Colonic mucosa (tissue), 4 donors: ENCODE data around the gene PSMC4. TPM values are rescaled to one million over a fixed set of nuclear protein-coding genes. Genes with fewer than 3 reads are reported as not detected.

Experiments
- DNase-seq: peaks from one replicate; pipeline ENCODE4 v3.0.0-alpha.2; 2020
- H3K27ac ChIP-seq: fragments of 200-600 bp; one replicate; pipeline ENCODE4 v1.8.0; 2021
- H3K27me3 ChIP-seq: fragments of 200-600 bp; one replicate; pipeline ENCODE4 v1.8.0; 2021
- H3K36me3 ChIP-seq: fragments of 200-600 bp; one replicate; pipeline ENCODE4 v1.8.0; 2021
- H3K4me1 ChIP-seq: fragments of 200-600 bp; one replicate; pipeline ENCODE4 v1.8.0; 2021; ENCODE audit warnings: mild to moderate bottlenecking
- H3K4me3 ChIP-seq: fragments of 200-600 bp; one replicate; pipeline ENCODE4 v1.8.0; 2021
- H3K9ac ChIP-seq, 2 donors: one replicate each; pipeline ENCODE4 v1.7.0; 2013; ENCODE audit warnings: control low read depth in 2 of 2, low read depth in 2 of 2, low read length in 2 of 2
- H3K9me3 ChIP-seq: fragments of 200-600 bp; one replicate; pipeline ENCODE4 v1.8.0; 2021
- intact Hi-C: fragments of 100-400 bp; cut with DNase I; formaldehyde crosslinking; loops from one replicate; pipeline ENCODE4 v1.14.1; 2022
- total RNA-seq, 2 donors: library from RNA; stranded (reverse); fragmentation: NEBNext Ultra II Directional in 1 of 2; extraction: Animal tissue kit (Norgen Biotek cat#: 25700) in 1 of 2; gene quantifications; one replicate each; pipeline ENCODE4 v1.2.1, GENCODE V29; 2021
- TF ChIP-seq, protein P1 (sequence below): fragments of 200-600 bp; IDR thresholded peaks from one replicate; pipeline ENCODE4 v1.8.0; 2022; ENCODE audit warnings: antibody characterized with exemption, mild to moderate bottlenecking
- donor health status: healthy.
- donor health status: DM: no; HTN: no; CAD: no.
- donor health status: DM: no; HTN: no; CAD: no.

Gene PSMC4
- total RNA-seq, 2 donors from 2014 or later, result 87.3 to 143 TPM

DNA sequence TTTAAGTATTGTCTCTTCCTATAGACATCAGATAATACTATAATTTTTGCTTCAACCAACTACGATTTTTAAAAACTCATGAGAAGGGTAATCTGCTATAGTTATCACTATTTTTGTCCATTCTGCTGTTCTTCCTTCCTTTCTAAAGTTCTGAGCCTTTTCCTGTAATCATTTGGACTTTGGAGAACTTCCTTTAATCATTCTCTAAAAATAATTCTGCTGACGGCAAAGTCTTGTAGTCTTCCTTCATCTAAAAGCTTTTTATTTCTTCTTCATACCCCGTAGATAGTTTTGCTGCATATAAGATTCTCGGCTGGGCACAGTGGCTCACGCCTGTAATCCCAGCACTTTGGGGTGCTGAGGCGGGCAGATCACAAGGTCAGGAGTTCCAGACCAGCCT lies 31.4 kb upstream of the PSMC4 start:
- DNase-seq, result no peak
- Histone ChIP-seq H3K4me3 (no peak overlapping the region), H3K9me3 (no peaks in the 10 kb centered on the region), H3K27ac (no peak overlapping the region), H3K36me3 (no peaks in the 10 kb centered on the region), H3K9ac (no peak overlapping the region), H3K4me1 (peaks cover 13% of the 10 kb centered on the region), H3K27me3 (no peaks in the 10 kb centered on the region)
- TF ChIP-seq, protein P1, sequence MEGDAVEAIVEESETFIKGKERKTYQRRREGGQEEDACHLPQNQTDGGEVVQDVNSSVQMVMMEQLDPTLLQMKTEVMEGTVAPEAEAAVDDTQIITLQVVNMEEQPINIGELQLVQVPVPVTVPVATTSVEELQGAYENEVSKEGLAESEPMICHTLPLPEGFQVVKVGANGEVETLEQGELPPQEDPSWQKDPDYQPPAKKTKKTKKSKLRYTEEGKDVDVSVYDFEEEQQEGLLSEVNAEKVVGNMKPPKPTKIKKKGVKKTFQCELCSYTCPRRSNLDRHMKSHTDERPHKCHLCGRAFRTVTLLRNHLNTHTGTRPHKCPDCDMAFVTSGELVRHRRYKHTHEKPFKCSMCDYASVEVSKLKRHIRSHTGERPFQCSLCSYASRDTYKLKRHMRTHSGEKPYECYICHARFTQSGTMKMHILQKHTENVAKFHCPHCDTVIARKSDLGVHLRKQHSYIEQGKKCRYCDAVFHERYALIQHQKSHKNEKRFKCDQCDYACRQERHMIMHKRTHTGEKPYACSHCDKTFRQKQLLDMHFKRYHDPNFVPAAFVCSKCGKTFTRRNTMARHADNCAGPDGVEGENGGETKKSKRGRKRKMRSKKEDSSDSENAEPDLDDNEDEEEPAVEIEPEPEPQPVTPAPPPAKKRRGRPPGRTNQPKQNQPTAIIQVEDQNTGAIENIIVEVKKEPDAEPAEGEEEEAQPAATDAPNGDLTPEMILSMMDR, result no peak
- intact Hi-C loops, result no loop called here

DNA sequence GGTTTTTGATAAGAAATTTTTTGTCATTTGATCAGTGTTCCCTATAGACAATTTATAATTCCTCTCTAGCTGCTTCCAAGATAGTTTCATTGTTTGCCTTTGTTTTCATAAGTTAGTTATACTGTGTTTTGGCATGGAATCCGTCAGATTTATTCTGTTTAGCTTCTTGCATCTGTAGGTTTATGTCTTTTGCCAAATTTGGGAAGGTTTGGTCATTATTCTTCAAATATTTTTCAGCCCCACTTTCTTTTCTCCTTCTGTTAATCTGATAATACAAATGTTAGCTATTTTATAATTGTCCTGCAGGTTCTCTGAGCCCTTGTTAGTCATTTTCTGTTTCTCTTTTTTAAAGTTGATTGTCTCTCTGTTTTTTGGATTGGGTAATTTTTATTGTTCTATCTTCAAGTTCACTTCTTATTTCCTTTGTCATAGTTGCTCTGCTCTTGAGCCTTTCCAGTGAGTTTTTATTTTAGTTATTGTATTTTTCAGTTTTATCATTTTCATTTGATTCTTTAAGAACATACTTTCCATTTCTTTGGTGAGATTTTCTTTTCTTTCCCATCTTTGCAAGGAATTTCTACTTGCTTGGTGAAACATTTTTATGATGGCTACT lies 30.6 kb upstream of the PSMC4 start:
- peaks cover 12% of the 10 kb centered on the region for H3K4me1 ChIP-seq
- no peaks in the 10 kb centered on the region for H3K27me3 ChIP-seq
- TF ChIP-seq, protein P1, result no peak
- H3K27ac ChIP-seq, result no peak overlapping the region
- no peaks in the 10 kb centered on the region for H3K36me3 ChIP-seq
- H3K9me3 ChIP-seq, result no peaks in the 10 kb centered on the region
- DNase-seq, result no peak
- intact Hi-C loops, result no loop called here
- no peak overlapping the region for H3K4me3 ChIP-seq
- H3K9ac ChIP-seq, result no peak overlapping the region

DNA sequence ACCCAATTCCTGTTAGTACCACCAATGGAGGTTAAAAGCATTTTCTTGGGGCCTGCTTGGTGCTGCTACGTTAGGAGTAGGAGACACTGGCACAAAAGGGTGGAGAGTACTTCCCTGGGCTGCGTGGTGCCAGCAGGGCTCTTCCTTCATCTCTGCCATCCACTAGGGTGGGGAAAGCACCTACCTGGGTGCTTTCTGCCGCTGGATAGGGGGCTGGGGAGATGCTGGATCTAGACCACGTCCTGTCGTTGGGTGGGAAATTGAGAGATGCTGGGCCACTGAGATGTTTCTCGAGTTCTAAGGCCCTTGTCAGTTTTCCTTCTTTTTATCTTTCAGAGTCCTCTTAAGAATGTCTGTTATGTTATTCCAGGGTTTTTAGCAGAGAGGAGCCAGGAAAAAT lies 29.8 kb upstream of the PSMC4 start:
- Histone ChIP-seq H3K27me3 (no peaks in the 10 kb centered on the region), H3K9me3 (no peaks in the 10 kb centered on the region), H3K4me3 (no peak overlapping the region), H3K36me3 (no peaks in the 10 kb centered on the region), H3K9ac (peak overlapping the region in 1 of 2 donors; percentile 73), H3K4me1 (peaks cover 8% of the 10 kb centered on the region), H3K27ac (peak overlapping the region; percentile 77)
- intact Hi-C loops, result no loop called here
- no peak for DNase-seq
- TF ChIP-seq, protein P1, result no peak

DNA sequence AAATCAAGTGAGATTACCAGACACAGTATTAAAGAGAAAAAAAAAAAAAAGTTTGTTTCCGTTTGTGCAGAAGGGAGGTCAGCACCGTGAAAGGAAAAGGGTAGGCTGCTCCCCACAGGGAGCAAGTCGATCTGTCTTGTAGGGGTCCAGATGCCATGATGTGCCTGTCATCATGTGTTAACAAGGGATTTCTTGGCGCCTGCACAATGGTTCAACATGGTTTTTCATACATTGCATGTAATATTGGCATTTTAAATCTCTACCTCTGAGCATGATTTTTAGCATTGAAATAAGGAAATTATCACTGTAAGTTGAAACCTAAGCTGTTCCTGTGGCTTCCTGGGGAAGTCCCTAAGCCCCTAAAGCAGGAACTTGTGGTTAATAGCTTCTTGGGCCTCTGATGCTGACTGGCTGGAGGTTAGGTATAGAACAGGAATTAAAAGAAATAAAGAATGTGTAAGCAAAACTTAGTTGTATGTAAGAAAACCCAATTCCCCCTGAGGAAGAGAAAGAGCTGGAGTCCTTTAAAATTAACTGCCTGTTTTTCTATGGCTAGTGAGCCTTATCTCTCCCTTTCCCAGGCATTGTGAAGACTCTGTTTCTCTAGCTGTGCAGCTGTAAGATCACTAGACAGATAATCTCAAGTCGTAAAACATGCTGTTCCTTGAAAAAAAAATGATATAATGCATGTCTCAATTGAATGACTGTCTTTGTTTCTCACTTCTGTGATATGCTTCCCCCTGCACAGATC lies 29.2 kb upstream of the PSMC4 start:
- Histone ChIP-seq H3K4me1 (peaks cover 8% of the 10 kb centered on the region), H3K27me3 (no peaks in the 10 kb centered on the region), H3K36me3 (no peaks in the 10 kb centered on the region), H3K27ac (peak overlapping the region; percentile 77), H3K9me3 (no peaks in the 10 kb centered on the region), H3K9ac (peak overlapping the region in 1 of 2 donors; percentile 73), H3K4me3 (no peak overlapping the region)
- TF ChIP-seq, protein P1, result no peak
- no peak for DNase-seq
- intact Hi-C loops, result no loop called here

DNA sequence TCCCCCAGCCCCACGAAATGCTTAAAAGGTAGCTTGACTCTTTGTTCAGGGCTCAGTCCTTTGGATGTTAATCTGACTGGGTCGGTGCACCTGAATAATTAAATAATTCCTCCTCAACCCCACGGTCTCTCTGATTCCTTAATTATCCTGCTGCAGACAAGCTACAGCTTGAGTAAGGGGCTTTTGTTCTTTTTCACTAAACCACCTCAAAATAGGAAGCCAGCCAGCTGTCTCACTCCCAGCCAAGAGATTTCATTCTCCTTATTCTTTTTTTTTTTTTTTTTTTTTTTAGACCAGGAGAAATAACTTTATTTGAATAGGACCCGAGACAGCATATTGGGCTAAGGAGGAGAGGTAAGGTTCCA lies 28.6 kb upstream of the PSMC4 start:
- Histone ChIP-seq H3K27me3 (no peaks in the 10 kb centered on the region), H3K4me1 (peaks cover 8% of the 10 kb centered on the region), H3K9ac (peak overlapping the region in 1 of 2 donors; percentile 73), H3K4me3 (no peak overlapping the region), H3K36me3 (no peaks in the 10 kb centered on the region), H3K9me3 (no peaks in the 10 kb centered on the region), H3K27ac (peak overlapping the region; percentile 77)
- no peak for DNase-seq
- TF ChIP-seq, protein P1, result no peak
- intact Hi-C loops, result no loop called here
